Measurements from ENCODE around the gene TMSB4X.
"Not testable (repeated sequence)": the region's sequence is repeated elsewhere in the genome, so short reads cannot be mapped to it uniquely, and the experiment has no call there.

The TMSB4X gene

GRCh38 chrX:12932244-12932643 is 42.7 kb upstream of the TMSB4X start:
- no peak overlapping the region for H3K9ac ChIP-seq (ENCODE audit: low read depth, low read length)
- no peaks in the 10 kb centered on the region for H3K9me3 ChIP-seq (ENCODE audit: insufficient read depth, low read length, severe bottlenecking)
- no peak for DNase-seq
- no peaks in the 10 kb centered on the region for H3K79me2 ChIP-seq (ENCODE audit: insufficient read depth, low read length)
- H3K27me3 ChIP-seq (ENCODE audit: insufficient read depth, low read length, poor library complexity) = no peaks in the 10 kb centered on the region
- no peak overlapping the region for H3K4me3 ChIP-seq (ENCODE audit: low read depth in 1 of 2, low read length in 2 of 2)
- no peaks in the 10 kb centered on the region for H3K4me1 ChIP-seq (ENCODE audit: insufficient read depth, low read length)
- no peak overlapping the region for H3K27ac ChIP-seq (ENCODE audit: low read length)
- no peaks in the 10 kb centered on the region for H3K36me3 ChIP-seq (ENCODE audit: insufficient read depth, low read length)
- no peak for ATAC-seq (ENCODE audit: insufficient read depth, low read depth)
- no peak overlapping the region for H2AFZ ChIP-seq (ENCODE audit: low read depth, low read length)
- no peak overlapping the region for H3K4me2 ChIP-seq (ENCODE audit: insufficient read depth, low read length)
- TF ChIP-seq EZH2 (IDR thresholded peaks at IDR 0.05; ENCODE audit: borderline replicate concordance, low read depth, low read length, severe bottlenecking) = no peak
- TF ChIP-seq CTCF (IDR thresholded peaks at IDR 0.05; ENCODE audit: borderline replicate concordance, extremely low read depth, low read length, poor library complexity, severe bottlenecking) = no peak
- no peaks in the 10 kb centered on the region for H4K20me1 ChIP-seq (ENCODE audit: insufficient read depth, low read length)

- ATAC-seq (ENCODE audit: insufficient read depth, low read depth) (no peak), DNase-seq (no peak)
- Histone ChIP-seq H3K4me2 (ENCODE audit: insufficient read depth, low read length) (no peak overlapping the region), H3K9ac (ENCODE audit: low read depth, low read length) (no peak overlapping the region), H2AFZ (ENCODE audit: low read depth, low read length) (no peak overlapping the region), H3K27ac (ENCODE audit: low read length) (no peak overlapping the region), H4K20me1 (ENCODE audit: insufficient read depth, low read length) (no peaks in the 10 kb centered on the region), H3K27me3 (ENCODE audit: insufficient read depth, low read length, poor library complexity) (no peaks in the 10 kb centered on the region), H3K9me3 (ENCODE audit: insufficient read depth, low read length, severe bottlenecking) (no peaks in the 10 kb centered on the region), H3K4me3 (ENCODE audit: low read depth in 1 of 2, low read length in 2 of 2) (no peak overlapping the region), H3K36me3 (ENCODE audit: insufficient read depth, low read length) (no peaks in the 10 kb centered on the region), H3K79me2 (ENCODE audit: insufficient read depth, low read length) (no peaks in the 10 kb centered on the region), H3K4me1 (ENCODE audit: insufficient read depth, low read length) (no peaks in the 10 kb centered on the region)
- TF ChIP-seq CTCF (IDR thresholded peaks at IDR 0.05; ENCODE audit: borderline replicate concordance, extremely low read depth, low read length, poor library complexity, severe bottlenecking) (no peak), EZH2 (IDR thresholded peaks at IDR 0.05; ENCODE audit: borderline replicate concordance, low read depth, low read length, severe bottlenecking) (no peak)
Measured at GRCh38 chrX:12934850-12935249, 40.1 kb upstream of the TMSB4X start.

GRCh38 chrX:12936947-12937346 is 38.0 kb upstream of the TMSB4X start:
- Histone ChIP-seq H3K9ac (ENCODE audit: low read depth, low read length) (no peak overlapping the region), H3K36me3 (ENCODE audit: insufficient read depth, low read length) (no peaks in the 10 kb centered on the region), H3K4me2 (ENCODE audit: insufficient read depth, low read length) (no peak overlapping the region), H3K4me3 (ENCODE audit: low read depth in 1 of 2, low read length in 2 of 2) (no peak overlapping the region), H3K4me1 (ENCODE audit: insufficient read depth, low read length) (no peaks in the 10 kb centered on the region), H3K79me2 (ENCODE audit: insufficient read depth, low read length) (no peaks in the 10 kb centered on the region), H2AFZ (ENCODE audit: low read depth, low read length) (no peak overlapping the region), H4K20me1 (ENCODE audit: insufficient read depth, low read length) (no peaks in the 10 kb centered on the region), H3K27me3 (ENCODE audit: insufficient read depth, low read length, poor library complexity) (no peaks in the 10 kb centered on the region), H3K27ac (ENCODE audit: low read length) (no peak overlapping the region), H3K9me3 (ENCODE audit: insufficient read depth, low read length, severe bottlenecking) (no peaks in the 10 kb centered on the region)
- TF ChIP-seq CTCF (IDR thresholded peaks at IDR 0.05; ENCODE audit: borderline replicate concordance, extremely low read depth, low read length, poor library complexity, severe bottlenecking) (no peak), EZH2 (IDR thresholded peaks at IDR 0.05; ENCODE audit: borderline replicate concordance, low read depth, low read length, severe bottlenecking) (no peak)
- DNase-seq (no peak), ATAC-seq (ENCODE audit: insufficient read depth, low read depth) (no peak)

- not testable (repeated sequence) for H3K36me3 ChIP-seq (ENCODE audit: insufficient read depth, low read length); H3K27ac ChIP-seq (ENCODE audit: low read length)
Measured at GRCh38 chrX:12940471-12940870, 34.4 kb upstream of the TMSB4X start.

GRCh38 chrX:12943592-12943991 is 31.3 kb upstream of the TMSB4X start:
- not testable (repeated sequence) for H3K27ac ChIP-seq (ENCODE audit: low read length); ATAC-seq (ENCODE audit: insufficient read depth, low read depth); H3K27me3 ChIP-seq (ENCODE audit: insufficient read depth, low read length, poor library complexity); H2AFZ ChIP-seq (ENCODE audit: low read depth, low read length); H3K9ac ChIP-seq (ENCODE audit: low read depth, low read length); H4K20me1 ChIP-seq (ENCODE audit: insufficient read depth, low read length); H3K4me2 ChIP-seq (ENCODE audit: insufficient read depth, low read length); H3K4me3 ChIP-seq (ENCODE audit: low read depth in 1 of 2, low read length in 2 of 2); H3K9me3 ChIP-seq (ENCODE audit: insufficient read depth, low read length, severe bottlenecking); H3K36me3 ChIP-seq (ENCODE audit: insufficient read depth, low read length); DNase-seq
- Histone ChIP-seq H3K4me1 (ENCODE audit: insufficient read depth, low read length) (peaks cover 24% of the 10 kb centered on the region), H3K79me2 (ENCODE audit: insufficient read depth, low read length) (peaks cover 19% of the 10 kb centered on the region)

More at GRCh38 chrX:12940471-12940870, 34.4 kb upstream of the TMSB4X start:
- H3K79me2 ChIP-seq (ENCODE audit: insufficient read depth, low read length); H3K9me3 ChIP-seq (ENCODE audit: insufficient read depth, low read length, severe bottlenecking); H3K27me3 ChIP-seq (ENCODE audit: insufficient read depth, low read length, poor library complexity); H3K9ac ChIP-seq (ENCODE audit: low read depth, low read length); H3K4me3 ChIP-seq (ENCODE audit: low read depth in 1 of 2, low read length in 2 of 2); H3K4me1 ChIP-seq (ENCODE audit: insufficient read depth, low read length); ATAC-seq (ENCODE audit: insufficient read depth, low read depth); H4K20me1 ChIP-seq (ENCODE audit: insufficient read depth, low read length); DNase-seq; H3K4me2 ChIP-seq (ENCODE audit: insufficient read depth, low read length); H2AFZ ChIP-seq (ENCODE audit: low read depth, low read length): not testable (repeated sequence)

- not testable (repeated sequence) for H3K36me3 ChIP-seq (ENCODE audit: insufficient read depth, low read length); H2AFZ ChIP-seq (ENCODE audit: low read depth, low read length); DNase-seq; H3K9me3 ChIP-seq (ENCODE audit: insufficient read depth, low read length, severe bottlenecking); H3K27ac ChIP-seq (ENCODE audit: low read length); H3K27me3 ChIP-seq (ENCODE audit: insufficient read depth, low read length, poor library complexity); H3K9ac ChIP-seq (ENCODE audit: low read depth, low read length); ATAC-seq (ENCODE audit: insufficient read depth, low read depth); H3K4me3 ChIP-seq (ENCODE audit: low read depth in 1 of 2, low read length in 2 of 2); H4K20me1 ChIP-seq (ENCODE audit: insufficient read depth, low read length); H3K4me2 ChIP-seq (ENCODE audit: insufficient read depth, low read length)
- peaks cover 27% of the 10 kb centered on the region for H3K79me2 ChIP-seq (ENCODE audit: insufficient read depth, low read length)
- peaks cover 32% of the 10 kb centered on the region for H3K4me1 ChIP-seq (ENCODE audit: insufficient read depth, low read length)
Measured at GRCh38 chrX:12944452-12944851, 30.5 kb upstream of the TMSB4X start.

Data from DND-41 (cell line).